Measurements from ENCODE around the gene NACA2.

DNA sequence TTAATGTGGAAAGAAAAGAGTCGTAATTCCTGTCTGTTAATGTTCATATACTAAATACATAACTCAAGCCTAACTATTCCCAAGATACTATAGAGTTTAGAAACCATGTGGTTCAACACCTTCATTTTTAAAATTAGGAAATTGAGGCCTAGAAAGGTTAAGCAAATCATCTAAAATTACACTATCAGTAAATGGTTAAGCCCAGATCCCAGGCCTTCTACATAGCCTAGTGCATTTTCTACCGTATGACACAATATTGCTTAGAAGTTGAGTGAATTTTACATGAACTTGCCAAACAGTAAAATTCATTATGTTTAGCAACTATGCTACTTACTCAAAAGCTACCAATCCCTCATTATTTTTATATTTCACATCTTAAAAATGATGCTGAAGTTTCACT is 6.8 kb downstream of the NACA2 start:
- TF ChIP-seq, protein P1, sequence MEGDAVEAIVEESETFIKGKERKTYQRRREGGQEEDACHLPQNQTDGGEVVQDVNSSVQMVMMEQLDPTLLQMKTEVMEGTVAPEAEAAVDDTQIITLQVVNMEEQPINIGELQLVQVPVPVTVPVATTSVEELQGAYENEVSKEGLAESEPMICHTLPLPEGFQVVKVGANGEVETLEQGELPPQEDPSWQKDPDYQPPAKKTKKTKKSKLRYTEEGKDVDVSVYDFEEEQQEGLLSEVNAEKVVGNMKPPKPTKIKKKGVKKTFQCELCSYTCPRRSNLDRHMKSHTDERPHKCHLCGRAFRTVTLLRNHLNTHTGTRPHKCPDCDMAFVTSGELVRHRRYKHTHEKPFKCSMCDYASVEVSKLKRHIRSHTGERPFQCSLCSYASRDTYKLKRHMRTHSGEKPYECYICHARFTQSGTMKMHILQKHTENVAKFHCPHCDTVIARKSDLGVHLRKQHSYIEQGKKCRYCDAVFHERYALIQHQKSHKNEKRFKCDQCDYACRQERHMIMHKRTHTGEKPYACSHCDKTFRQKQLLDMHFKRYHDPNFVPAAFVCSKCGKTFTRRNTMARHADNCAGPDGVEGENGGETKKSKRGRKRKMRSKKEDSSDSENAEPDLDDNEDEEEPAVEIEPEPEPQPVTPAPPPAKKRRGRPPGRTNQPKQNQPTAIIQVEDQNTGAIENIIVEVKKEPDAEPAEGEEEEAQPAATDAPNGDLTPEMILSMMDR (optimal IDR thresholded peaks at IDR 0.05 in 1 of 3, IDR thresholded peaks at IDR 0.05 in 1 of 3, conservative IDR thresholded peaks at IDR 0.05 in 1 of 3; ENCODE audit: extremely low read depth in 1 of 3, insufficient read depth in 2 of 3, low read length in 3 of 3) = no peak
- no peak for TF ChIP-seq EZH2 (IDR thresholded peaks at IDR 0.05; ENCODE audit: low read length)

Data from keratinocyte (primary cell).